UCSD-AML1 (cell line): Measurements from ENCODE around the gene AMACR.
A peak's percentile ranks its signal among the peaks of the same experiment; 100 is the strongest.
"Not testable (repeated sequence)": the region's sequence is repeated elsewhere in the genome, so short reads cannot be mapped to it uniquely, and the experiment has no call there.

Experiments
- DNase-seq: peaks from one replicate; lab custom pipeline; 2025; ENCODE audit not compliant: unreplicated experiment; lab: John Stamatoyannopoulos, UW

The AMACR gene

GRCh38 chr5:34037726-34038125, 29.9 kb upstream of the AMACR start:
- no peak for DNase-seq

- no peak for DNase-seq
These were observed 27.9 kb upstream of the AMACR start for GRCh38 chr5:34035756-34036155.

- no peak for DNase-seq
These were observed 26.9 kb upstream of the AMACR start for GRCh38 chr5:34034534-34035327.

GRCh38 chr5:34031966-34032365, 24.1 kb upstream of the AMACR start:
- no peak for DNase-seq

GRCh38 chr5:34031117-34031516, 23.3 kb upstream of the AMACR start:
- no peak for DNase-seq

- not testable (repeated sequence) for DNase-seq
These were observed 22.7 kb upstream of the AMACR start for GRCh38 chr5:34030585-34030984.

GRCh38 chr5:34030048-34030447, 22.2 kb upstream of the AMACR start:
- no peak for DNase-seq

GRCh38 chr5:34028349-34028748, 20.5 kb upstream of the AMACR start:
- DNase-seq: no peak

GRCh38 chr5:34026089-34026761, 18.4 kb upstream of the AMACR start:
- DNase-seq: no peak

GRCh38 chr5:34022121-34022705, 14.4 kb upstream of the AMACR start:
- DNase-seq: peak; percentile 16

GRCh38 chr5:34021334-34021733, 13.5 kb upstream of the AMACR start:
- no peak for DNase-seq

GRCh38 chr5:34020726-34021125, 12.9 kb upstream of the AMACR start:
- no peak for DNase-seq

GRCh38 chr5:34017254-34017653, 9.4 kb upstream of the AMACR start:
- no peak for DNase-seq

GRCh38 chr5:34016750-34017149, 8.9 kb upstream of the AMACR start:
- DNase-seq: no peak

GRCh38 chr5:34016222-34016621, 8.4 kb upstream of the AMACR start:
- no peak for DNase-seq

- no peak for DNase-seq
These were observed 7.4 kb upstream of the AMACR start for GRCh38 chr5:34015120-34015822.

GRCh38 chr5:34014626-34015025, 6.8 kb upstream of the AMACR start:
- DNase-seq: no peak

GRCh38 chr5:34013547-34013946, 5.7 kb upstream of the AMACR start:
- DNase-seq: no peak

GRCh38 chr5:34012791-34013190, 4.9 kb upstream of the AMACR start:
- no peak for DNase-seq

GRCh38 chr5:34011536-34011935, 3.7 kb upstream of the AMACR start:
- DNase-seq: no peak

- DNase-seq: not testable (repeated sequence)
These were observed 2.3 kb upstream of the AMACR start for GRCh38 chr5:34010146-34010545.

GRCh38 chr5:34009610-34010009, 1.8 kb upstream of the AMACR start:
- no peak for DNase-seq
